RKO (cell line): ENCODE data around the gene PDGFRB.

ENCODE experiments used
- DNase-seq: peaks from one replicate; pipeline ENCODE4 v3.0.0-alpha.2; 2016; ENCODE audit warnings: low spot score

The PDGFRB gene

GRCh38 chr5:150163035-150163434, 7.4 kb upstream of the PDGFRB start:
- no peak for DNase-seq

DNA sequence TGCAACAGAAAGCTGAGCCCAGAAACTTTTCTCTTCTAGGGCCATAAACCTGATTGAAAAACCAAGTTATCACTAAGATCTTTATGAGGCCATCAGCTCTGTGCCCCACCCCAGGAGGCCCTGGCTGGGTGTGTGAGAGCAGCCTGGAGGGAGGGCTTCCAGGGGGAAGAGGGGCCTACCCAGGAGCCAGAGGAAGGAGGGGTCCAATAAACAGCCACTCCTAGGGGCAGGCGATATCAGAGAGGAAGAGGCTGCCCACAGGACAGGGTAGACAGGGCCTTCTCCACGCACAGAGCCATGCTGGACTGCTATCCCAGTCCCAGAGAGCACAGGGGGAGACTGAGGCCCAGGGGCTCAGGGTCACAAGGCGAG, 6.5 kb upstream of the PDGFRB start:
- DNase-seq = no peak

DNA sequence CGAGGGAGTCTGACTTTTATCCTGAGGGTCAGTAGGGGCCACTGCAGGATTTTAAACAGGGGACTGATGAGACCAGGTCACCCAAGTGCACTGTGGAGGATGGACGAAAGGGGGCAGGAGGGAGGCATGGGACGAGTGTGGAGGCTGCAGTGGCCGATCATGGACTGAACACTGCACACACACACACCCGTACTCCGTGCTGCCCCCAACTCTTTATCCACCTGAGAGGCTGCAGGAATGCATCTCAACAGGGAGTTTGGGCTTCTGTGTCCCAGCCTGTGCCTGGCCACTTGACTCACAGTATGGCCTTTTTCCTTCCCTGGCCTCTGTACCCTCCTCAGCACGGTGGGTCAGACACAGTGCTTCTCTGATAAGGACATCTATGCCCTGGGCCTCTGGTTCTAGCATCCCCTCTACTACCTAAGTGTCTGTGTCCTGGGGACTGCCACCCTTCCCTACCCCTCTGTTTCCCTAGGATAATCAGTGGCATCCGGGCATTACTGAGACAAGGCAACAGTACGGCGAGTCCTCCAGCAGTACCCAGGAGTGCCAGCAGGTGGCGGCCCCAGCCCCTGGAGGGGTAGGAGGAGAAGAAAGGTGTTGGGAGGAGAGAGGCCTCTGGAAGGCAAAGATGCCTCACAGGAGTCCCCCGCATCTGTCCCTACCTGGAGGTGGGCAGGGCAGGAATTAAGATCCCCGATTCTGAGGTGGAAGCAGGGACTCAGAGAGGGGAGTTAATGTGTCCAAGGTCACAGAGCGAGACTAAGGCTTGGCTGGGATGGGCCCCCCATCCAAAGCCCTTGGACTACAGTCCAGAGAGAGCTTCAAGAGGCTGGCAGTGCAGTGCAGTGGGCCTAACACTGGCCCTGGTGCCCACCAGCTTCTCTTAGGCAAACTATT, 5.8 kb upstream of the PDGFRB start:
- DNase-seq = peak; percentile 66

GRCh38 chr5:150160448-150161081, 4.9 kb upstream of the PDGFRB start:
- no peak for DNase-seq

DNA sequence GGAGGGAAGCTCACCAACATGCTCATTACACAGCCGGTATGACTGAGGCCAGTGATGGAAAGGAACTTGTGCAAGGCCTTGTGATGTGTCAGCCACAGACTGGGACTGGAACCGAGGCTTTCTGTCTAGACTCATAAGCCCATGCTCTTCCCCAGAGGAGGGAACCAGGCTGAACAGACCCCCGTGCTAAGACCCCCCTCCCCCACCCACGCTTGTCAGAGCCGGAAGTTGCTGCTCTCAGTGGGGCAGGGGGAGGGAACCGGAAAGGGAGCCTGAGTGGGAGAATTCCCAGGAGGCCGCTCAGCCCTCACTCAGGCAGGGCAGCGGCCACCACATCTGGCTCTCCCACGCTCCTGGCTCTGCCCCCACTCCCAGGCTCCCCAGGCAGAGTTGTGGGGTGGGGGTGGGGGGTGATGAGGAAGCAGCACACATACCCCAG, 4.1 kb upstream of the PDGFRB start:
- DNase-seq = no peak

GRCh38 chr5:150159031-150159430, 3.4 kb upstream of the PDGFRB start:
- no peak for DNase-seq

DNA sequence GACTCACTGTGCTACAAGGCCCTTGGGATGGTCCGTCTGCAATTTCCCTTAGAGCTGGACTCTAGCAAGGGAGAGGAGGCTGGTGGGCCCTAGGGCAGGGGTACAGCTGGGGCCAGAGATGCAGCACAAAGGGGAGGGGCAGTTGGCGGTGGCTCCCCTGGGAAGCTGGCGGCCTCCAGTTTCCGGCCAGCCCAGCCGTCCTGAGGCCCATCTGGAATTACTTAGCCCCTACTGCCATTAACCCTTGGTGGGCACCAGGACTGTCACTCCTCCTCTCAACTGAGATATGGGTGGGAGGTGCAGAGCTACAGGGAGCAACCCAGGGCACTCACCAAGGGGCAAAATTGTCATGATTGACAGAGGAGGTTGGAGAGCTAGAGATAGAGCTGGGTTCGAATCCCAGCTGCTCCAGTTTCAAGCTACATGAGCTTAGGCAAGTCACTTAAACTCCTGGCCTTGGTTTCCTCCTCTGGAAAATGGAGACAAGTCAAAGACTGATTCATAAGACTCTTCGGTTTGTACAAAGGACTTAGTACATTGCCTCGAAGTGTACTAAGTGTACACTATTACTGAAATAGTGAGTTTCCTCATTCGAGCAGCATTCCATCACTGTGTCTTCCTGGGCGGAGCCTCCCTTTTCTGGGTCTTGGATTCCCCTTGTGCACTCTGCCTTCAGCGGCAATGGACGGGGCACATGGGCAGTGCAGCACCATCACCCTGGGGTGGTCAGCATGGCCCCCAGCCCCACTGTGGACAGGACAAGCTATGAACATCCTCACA, 2.7 kb upstream of the PDGFRB start:
- no peak for DNase-seq

GRCh38 chr5:150157168-150157567, 1.5 kb upstream of the PDGFRB start:
- DNase-seq = no peak

- DNase-seq = no peak
Measured at GRCh38 chr5:150156540-150156939, 895 bp upstream of the PDGFRB start.

DNA sequence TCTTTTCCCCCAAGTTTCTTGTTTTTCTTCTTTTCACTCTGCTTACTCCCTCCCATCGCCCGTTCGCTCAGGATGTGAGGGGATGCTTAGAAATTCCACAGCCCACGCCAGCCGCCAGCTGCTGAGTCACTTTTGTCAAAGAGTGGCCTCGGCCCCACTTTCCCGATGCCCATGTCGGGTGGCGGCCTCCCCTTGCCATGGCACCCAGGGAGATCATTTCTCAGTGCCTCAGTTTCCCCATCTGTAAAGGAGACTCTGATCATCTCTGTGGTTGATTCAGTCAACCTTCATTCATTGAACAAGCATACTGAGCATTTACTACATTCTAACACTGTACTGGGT, 353 bp upstream of the PDGFRB start:
- DNase-seq = no peak

GRCh38 chr5:150154618-150155128, 972 bp downstream of the PDGFRB start:
- DNase-seq = no peak

GRCh38 chr5:150153957-150154617, 1.6 kb downstream of the PDGFRB start:
- peak; percentile 8 for DNase-seq

DNA sequence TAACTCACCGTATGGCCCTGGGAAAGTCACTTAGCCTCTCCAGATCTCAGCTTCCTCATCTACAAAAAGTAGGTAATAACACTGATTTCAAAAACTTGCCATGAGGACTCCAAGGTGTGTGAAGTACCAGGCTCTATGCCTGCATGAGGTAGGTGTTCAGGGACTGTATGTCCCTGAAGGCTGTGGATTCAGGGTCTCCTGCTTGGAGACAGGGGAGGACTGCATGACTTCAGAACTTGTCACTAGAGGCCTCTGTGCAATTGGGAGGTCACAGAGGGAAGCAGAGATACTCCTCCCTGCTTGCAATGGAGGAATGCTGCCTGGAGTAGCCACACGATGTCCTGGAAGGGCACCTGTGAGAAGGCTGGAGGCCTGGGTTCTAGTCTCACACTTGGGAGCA, 2.2 kb downstream of the PDGFRB start:
- DNase-seq = no peak

DNA sequence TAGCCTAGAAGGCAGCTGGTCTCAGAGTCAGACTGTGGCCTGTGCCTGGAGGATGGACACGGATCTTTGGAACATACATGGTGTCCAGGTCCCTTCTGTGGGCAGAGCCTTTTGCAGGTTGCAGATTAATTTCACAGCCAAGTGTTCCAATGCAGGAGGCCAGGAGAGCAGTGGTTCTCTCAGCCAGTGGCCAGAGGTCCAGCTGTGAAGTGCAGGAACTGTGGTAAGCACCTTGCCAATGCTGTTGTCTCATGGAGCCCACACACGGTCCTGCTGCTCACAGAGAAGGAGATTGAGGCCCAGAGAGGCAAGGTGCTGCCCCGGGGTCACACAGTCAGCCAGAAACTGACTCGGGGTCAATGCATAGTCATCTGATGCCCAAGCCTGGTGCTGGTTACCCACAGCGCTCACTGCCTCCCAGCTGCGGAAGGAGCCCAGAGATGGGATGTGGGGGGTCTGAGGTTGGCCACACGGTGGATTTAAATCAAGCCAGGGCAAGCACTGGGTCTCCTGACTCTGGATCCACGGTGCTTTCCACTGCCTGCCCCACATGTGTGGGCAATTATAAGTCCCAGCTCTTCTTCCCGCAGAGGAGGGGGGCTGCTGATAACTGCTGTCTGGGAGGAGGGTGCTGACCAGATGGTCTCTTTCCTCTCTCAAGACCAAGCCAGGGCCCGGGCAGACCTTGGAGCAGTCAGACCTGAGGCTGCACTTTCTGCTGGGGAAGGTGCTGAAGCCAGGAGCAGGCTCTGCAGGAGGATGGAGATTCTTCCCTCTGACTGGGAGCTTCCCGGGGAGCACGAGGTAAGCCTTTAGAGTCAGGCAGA, 2.8 kb downstream of the PDGFRB start:
- no peak for DNase-seq

DNA sequence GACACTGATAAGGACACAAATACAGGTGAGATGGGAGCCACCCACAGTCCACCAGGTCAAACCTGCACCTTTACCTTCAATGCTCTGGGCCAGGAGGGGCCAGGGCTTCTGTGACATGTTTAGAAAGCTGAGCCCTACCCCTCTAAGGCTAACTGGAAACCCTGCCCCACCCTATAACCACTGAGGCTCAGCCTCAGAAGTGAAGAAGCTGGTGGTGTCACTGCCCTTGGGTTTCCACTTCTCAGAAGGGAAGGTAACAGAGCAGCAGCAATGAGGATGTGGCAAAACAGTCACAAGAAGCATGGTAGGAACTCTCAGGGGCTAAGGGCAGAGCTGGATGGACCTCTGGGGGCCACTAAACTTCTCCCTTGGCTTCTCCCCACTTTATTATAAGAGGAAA, 6.0 kb downstream of the PDGFRB start:
- DNase-seq = no peak

- no peak for DNase-seq
Measured at GRCh38 chr5:150148117-150148927, 7.3 kb downstream of the PDGFRB start.

DNA sequence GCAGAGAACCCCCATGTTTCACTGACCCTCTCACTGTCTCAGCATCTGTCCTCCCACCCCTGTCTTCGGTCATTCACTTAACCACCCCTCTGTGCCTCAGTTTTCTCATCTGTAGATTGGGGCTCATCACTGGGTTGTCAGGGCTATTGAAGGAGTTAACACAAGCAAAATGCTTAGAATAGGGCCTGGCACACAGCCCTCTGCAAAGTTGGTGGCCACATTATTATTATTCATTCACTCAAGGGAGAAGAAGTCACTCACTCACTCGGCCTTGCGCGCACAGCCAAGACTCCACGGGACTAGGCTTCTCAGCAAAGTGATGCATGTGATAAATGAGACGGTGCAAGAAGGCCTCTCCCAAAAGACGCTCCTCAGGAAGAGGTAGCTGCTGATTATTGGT, 8.0 kb downstream of the PDGFRB start:
- no peak for DNase-seq

DNA sequence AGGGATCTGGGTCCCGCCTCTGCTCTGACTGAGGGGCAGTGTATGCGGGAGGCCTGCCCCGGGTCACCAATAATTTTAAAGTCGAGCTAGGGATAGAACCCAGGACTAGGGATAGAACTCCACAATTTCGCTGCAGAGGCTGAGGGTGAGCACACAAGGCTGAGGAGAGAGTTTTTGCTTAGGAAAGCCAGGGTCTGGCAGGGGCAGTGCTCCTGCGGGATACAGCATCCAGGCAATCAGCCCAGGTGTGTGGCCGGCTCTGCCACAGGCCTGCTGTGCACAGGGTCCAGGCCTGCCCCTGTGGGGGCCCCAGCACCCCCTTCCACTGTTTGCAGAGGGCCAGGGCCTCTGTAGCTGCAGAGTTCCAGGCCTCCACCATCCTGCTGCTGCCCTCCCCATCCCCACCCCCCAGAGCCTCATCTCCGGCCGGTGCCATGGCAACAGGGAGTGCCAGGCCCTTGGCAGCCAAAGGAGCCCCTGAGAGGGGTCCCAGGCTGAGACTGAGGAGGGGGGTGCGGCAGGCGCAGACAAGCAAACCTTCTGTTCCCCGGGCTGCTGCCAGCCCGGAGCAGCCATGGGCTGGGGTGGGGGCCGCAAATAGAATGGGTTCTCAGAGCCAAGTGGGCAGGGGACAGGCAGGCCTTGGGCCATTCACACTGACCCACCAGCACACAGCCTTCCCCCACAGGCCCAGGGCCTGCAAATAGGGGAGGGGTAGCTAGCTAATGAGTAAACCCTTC, 8.6 kb downstream of the PDGFRB start:
- no peak for DNase-seq

GRCh38 chr5:150146235-150146634, 9.4 kb downstream of the PDGFRB start:
- DNase-seq = no peak

DNA sequence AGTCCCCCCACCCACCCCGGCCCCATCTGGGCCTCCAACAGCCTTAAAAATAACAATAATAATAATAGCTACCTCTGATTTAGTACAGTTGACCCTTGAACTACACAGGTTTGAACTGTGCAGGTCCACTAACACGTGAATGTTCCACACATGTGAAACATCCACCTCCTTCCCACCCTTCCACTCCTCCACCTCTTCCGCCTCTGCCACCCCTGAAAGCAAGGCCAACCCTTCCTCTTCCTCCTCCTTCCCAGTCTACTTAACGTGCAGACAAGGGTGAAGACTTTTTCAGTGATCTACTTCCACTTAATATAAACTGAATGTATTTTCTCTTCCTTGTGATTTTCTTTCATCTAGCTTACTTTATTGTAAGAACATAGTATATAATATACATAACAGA, 10.8 kb downstream of the PDGFRB start:
- no peak for DNase-seq
